Hepatocyte (in vitro differentiated cells): Measurements from ENCODE around the gene DNAJC5.

ENCODE experiments used
- CTCF ChIP-seq: fragments of 200-600 bp; sonication (generic); IDR thresholded peaks from 2 replicates; pipeline ENCODE4 v1.5.1; 2016; ENCODE audit warnings: antibody characterized with exemption, mild to moderate bottlenecking; ENCODE audit not compliant: poor library complexity
- EZH2 ChIP-seq: fragments of 200-600 bp; sonication (generic); IDR thresholded peaks from 2 replicates; pipeline ENCODE4 v1.6.1; 2016; ENCODE audit warnings: antibody characterized with exemption, mild to moderate bottlenecking, borderline replicate concordance
- EZH2phosphoT487 ChIP-seq: fragments of 200-600 bp; sonication (generic); IDR thresholded peaks from one replicate; pipeline ENCODE4 v1.6.1; 2018; ENCODE audit warnings: antibody characterized with exemption, mild to moderate bottlenecking, low read depth, moderate library complexity; ENCODE audit not compliant: unreplicated experiment, severe bottlenecking

- no peak for TF ChIP-seq CTCF
- TF ChIP-seq EZH2 = no peak
- TF ChIP-seq EZH2phosphoT487 = no peak
These were observed 48.7 kb upstream of the DNAJC5 start for GRCh38 chr20:63846128-63846771.
